GOT3 (cell line): ENCODE measurements around the gene MYL4.
"Not testable (repeated sequence)": the region's sequence is repeated elsewhere in the genome, so short reads cannot be mapped to it uniquely, and the experiment has no call there.

ENCODE experiments used
- DNase-seq: peaks from one replicate; lab custom pipeline; 2025; ENCODE audit warnings: mixed read lengths; lab: John Stamatoyannopoulos, UW

Gene MYL4

DNA sequence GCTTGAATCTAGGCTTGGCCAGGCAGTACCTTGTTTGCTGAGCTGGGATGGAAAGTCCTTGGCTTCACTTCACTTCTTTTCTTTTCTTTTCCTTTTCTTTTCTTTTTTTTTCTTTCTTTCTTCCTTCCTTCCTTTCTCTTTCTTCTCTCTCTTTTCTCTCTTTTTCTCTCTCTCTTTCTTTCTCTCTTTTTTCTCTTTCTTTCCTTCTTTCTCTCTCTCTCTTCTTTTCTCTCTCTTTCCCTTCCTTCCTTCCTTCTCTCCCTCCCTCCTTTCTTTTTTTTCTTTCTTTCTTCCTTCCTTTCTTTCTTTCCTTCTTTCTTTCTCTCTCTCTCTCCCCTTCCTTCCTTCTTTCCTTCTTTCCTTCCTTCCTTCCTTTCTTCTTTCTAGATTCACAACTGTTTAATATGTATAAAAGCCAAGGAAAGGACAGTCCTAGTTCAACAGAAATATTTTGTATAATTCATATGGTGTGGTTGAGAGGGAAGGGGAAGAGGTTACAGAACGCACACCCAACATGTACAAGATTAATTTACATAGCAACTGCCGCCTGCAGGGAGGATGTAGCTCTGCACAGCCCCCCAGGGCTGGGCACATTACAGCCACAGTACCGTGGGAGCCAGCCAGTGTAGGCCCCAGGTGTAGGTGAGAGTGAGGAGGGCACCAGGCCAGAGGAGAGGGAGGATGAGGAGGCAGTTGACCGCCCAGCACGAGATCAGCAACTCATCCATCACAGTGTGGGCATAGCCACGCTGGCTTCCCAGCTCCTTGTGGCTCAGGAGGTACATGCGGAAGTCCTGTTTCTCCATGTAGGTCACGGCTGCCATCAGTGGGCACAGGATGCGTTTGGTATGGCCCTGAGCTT lies 34.8 kb downstream of the MYL4 start:
- no peak for DNase-seq

DNA sequence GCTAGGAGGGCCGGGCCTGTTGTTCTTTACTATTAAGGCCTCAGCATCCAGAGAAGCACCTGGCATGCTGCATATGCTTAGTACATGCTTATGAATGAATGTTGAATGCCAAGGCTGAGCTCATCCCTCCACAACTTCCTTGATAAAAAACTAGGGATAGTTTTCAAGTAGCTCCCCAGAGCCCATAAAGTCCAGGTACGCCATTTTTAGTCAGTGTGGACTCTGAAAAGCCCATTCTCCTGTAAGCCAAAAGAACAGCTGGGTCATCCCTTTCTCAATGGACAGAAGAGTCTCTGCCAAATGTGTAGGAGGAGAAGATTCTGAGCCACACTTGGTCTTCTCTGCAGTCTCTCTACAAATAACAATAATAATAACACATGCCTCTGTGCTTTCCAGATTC lies 35.5 kb downstream of the MYL4 start:
- no peak for DNase-seq

DNA sequence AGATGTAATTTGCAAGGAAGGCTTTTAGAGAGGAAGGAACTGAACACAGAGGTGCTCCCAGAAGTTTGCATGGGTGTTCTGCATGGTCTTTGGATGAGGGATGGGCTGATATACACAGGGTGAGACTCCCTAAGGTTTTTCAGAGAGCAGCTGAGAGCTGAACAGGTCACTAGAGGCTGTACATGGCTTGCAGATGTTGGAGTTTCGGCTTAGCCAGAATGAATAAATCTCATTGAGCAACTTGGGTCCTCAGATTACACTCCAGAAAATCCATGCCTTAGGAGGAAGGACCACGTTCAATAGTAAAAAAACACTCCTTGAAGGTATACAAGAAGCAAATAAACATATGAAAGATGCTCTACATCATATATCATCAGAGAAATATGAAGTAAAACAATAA lies 37.0 kb downstream of the MYL4 start:
- no peak for DNase-seq

- no peak for DNase-seq
Measured at GRCh38 chr17:47250855-47251254, 41.7 kb downstream of the MYL4 start.

- DNase-seq, result no peak
Measured at GRCh38 chr17:47251421-47251940, 42.3 kb downstream of the MYL4 start.

GRCh38 chr17:47252209-47252608 lies 43.1 kb downstream of the MYL4 start:
- no peak for DNase-seq

GRCh38 chr17:47252766-47253512 lies 43.8 kb downstream of the MYL4 start:
- no peak for DNase-seq

DNA sequence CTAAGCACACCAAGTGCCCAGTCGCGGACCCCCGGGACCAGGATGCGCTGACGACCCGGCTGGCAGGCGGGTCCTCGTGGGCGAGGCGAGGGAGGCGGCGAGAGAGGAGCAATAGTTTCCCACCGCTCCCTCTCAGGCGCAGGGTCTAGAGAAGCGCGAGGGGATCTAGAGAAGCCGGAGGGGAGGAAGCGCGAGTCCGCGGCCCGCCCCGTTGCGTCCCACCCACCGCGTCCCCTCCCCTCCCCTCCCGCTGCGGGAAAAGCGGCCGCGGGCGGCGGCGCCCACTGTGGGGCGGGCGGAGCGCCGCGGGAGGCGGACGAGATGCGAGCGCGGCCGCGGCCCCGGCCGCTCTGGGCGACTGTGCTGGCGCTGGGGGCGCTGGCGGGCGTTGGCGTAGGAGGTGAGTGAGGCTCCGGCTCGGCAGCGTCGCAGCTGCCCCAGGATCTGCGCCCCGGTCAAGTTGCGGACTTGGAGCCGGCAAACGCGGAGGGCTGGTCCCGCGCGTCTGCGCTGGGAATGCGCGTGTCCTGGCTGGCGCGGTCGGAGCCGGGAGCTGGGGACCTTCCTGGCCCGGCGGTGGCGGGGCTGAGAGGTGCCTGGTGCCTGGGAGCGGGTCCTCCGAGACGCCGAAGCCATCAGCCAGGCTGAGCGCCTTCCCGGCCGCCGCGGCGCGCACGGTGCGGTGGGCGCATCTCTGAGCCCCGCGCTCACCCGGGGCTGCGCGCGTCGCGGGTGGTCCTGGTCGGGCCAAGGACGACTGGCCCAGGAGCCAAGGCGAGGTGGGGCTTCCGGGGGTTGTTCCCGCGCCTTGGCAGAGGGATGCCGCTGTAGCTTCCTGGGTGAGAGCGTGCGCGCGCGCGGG lies 44.6 kb downstream of the MYL4 start, which contains the start of gene ITGB3:
TSS of gene ITGB3 (plus strand) at position 287 of the 862 bp plus-strand sequence. CDS start at position 322, 35 bp downstream.
- peak; percentile 56 for DNase-seq

- no peak for DNase-seq
Measured at GRCh38 chr17:47254403-47254943, 45.3 kb downstream of the MYL4 start.

DNA sequence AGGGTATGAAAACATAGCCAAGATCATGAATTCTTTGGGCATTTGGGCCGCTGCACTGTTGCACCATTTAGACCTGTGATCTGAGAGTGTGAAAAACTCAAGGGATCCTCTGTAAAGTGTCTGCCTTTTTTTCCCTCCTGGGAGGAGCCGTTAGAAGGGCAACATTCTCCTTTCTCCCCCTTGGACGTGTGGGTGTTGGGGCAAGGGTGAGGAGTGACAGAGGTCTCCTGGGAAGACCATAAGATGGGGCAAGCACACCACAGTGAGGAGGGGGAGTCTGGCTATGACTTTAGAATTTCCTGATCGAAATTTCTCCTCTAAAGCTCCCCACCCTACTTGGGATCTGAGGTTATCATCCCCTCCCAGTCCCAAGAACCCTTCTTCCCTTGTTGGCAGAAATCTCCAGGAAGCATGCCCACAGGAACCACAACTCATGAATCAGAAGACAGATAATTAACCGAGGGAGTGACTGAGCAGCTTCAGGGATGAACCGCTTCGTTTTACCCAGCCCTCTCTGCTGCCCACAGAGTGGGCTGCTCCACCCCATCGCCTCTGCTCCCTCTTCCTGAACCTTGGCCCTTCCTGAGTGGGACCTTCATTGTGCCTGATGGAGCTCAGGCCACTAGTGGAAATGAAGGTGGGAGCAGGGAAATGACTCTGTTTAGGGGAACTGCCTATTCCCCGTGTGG lies 48.6 kb downstream of the MYL4 start:
- peak; percentile 34 for DNase-seq

DNA sequence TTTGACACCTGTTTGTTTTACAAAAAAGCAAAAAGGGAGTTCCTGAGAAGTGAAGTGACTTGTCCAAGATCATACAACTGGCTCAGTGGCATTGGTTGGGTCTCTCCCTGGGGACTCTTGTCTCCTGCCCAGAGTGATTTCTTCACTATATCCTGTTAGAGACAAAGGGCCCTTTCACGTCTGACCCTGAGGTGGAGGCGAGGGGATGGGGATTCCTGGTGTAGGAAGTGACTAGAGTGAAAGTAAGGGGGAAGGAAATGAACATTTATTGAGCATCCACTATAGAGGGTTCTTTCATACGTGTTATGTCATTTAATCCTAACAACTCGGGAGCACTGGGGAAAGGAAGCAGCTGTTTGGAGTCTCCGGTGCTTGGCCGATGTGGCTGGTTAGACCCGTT lies 53.4 kb downstream of the MYL4 start:
- no peak for DNase-seq

DNA sequence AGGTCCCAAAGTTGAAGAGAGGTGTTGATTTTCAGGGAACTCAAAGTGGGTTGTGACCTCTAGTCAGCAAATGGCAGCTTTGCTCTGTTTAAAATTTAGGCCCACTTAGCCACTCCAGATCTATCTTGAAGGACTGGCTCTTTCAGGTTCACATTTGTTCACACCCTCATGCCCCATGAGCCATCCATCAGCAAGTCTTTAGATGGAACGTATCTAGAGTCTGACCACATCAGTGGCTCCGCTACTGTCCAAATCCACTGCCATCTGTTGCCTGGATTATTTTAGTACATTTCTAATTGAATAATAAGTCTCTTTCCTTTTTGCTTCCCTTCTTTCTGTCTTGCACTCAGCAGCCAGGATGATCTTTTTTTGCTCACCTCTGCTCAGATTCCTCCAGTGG lies 55.0 kb downstream of the MYL4 start:
- DNase-seq, result no peak

GRCh38 chr17:47265983-47266541 lies 56.9 kb downstream of the MYL4 start:
- no peak for DNase-seq

DNA sequence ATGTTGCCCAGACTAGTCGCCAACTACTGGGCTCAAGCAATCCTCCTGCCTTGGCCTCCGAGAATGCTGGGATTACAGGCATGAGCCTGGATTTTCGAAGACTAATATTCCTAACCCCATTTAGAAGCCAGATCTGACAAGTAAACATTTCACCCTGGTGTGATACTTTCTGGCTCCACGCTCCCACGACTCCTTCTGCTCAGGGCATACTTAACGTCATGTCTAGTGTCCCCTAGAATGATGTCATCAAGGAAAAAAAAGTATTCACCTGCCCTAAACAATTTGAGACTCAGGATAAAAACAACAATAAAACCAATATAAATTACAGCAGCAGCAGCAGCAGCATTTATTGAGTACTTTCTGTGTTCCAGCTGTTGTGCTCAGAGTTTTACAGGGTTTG lies 57.6 kb downstream of the MYL4 start:
- DNase-seq, result no peak

DNA sequence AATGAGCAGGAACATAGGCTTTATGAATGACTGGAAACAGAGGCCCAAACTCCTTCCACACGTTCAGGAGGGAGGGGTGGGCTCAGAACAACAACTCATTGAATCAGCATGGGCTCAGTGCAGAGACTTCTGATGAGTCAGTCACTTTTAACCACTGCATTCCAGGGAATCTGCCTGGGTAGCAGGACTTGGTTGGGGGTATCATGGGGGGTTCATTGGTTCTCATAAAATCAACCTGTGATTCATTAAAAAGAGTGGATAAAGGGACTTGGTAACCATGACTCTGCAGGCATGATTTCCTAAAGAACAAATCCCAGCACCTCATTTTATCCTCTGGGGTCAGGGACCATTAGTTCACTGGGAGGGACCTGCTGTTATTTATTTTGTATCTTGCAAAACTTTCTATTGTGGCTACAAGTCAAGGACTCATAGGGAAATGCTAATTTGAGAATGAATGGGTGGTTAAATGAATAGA lies 58.2 kb downstream of the MYL4 start:
- no peak for DNase-seq

DNA sequence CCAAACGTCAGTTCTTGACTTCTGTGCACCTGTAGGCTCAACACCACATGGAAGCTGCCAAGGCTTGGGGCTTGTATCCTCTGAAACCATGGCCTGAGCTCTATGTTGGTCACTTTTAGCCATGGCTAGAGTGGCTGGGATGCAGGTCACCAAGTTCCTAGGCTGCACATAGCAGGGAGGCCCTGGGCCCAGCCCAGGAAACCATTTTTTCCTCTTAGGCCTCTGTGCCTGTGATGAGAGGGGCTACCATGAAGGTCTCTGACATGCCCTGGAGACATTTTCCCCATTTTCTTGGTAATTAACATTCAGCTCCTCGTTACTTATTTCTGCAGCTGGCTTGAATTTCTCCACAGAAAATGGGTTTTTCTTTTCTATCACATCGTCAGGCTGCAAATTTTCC lies 59.8 kb downstream of the MYL4 start:
- DNase-seq, result not testable (repeated sequence)

- DNase-seq, result not testable (repeated sequence)
Measured at GRCh38 chr17:47269561-47270280, 60.6 kb downstream of the MYL4 start.

DNA sequence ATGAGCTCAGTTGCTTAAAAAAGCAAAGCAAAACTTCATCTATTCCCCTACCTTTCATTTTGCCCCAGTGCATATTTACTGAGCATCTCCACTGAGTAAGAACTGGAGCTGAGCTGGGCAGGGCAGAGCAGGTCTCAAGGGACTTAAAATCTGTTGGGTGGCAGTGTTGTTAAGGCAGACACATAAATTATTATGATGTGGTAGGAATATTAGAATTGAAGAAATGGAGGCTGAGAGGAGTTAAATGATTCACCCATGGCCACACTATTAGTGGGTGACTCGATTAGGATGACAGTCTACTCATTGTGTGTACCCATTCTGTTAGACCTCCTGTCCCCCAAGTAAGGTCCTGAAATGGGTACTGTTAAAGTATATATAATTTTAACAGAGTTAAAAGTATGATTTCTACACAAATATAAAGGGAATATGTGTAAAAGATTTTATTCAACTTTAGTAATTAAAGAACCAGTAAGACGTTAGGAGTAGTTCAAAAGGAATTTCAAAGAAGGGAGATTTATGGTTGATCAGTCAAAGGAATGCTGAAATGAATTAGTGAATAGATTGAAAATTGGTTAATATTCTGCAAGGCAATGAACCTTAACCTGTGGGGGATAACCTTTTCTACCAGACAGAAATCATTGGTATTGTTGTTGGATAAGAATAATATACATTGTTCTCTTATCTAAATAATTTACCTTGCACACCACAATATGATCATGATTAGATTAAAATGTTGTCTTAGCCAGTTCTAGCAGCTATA lies 62.0 kb downstream of the MYL4 start:
- DNase-seq, result no peak

GRCh38 chr17:47272491-47272890 lies 63.3 kb downstream of the MYL4 start:
- DNase-seq, result no peak
